A172 (cell line): ENCODE data around the gene SLC34A1. TPM values are rescaled to one million over a fixed set of nuclear protein-coding genes. Genes with fewer than 3 reads are reported as not detected.
A peak's percentile ranks its signal among the peaks of the same experiment; 100 is the strongest.

Experiments used
- DNase-seq: peaks from one replicate; pipeline ENCODE4 v3.0.0-alpha.2; 2015; ENCODE audit warnings: low spot score
- total RNA-seq: library from RNA; depleted of rRNA; stranded (reverse); fragments of >200 nt; shearing (Covaris generic); gene quantifications from 2 replicates; pipeline ENCODE4 v1.2.3, GENCODE V29; 2014

SLC34A1 gene
- total RNA-seq, 1 experiment from 2014 or later: 0.05 TPM

DNA sequence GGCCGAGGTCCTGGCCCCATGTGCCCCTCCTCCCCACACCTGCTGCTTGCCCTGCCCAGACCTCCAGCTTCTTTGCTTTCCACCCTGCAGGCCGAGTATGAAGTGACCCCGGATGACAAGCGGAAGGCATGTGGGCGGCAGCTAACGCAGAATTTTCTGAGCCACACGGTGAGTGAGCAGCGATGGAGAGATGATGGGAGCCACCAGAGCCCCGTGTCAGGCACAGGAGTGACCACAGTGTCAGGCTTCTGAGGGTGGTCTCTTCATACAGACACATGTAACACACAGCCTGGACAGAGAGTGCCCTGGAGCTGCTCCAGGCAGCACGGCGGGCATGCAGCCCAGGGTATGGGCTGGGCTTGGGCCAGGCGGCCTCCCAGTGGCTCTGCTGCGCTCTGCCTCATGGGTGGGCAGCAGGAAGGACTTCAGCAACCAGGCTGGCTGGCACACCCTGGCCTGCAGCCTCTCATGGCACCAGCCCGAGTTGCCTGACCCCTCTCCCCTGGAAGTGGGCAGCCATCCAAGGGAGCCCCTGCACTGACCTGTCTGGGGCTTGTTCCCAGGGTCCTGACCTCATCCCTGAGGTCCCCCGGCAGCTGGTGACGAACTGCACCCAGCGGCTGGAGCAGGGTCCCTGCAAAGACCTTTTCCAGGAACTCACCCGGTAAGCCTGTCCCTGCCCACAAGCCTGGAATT, 48.1 kb downstream of the SLC34A1 start:
- no peak for DNase-seq

GRCh38 chr5:177432839-177433657, 48.8 kb downstream of the SLC34A1 start:
- DNase-seq: no peak

DNA sequence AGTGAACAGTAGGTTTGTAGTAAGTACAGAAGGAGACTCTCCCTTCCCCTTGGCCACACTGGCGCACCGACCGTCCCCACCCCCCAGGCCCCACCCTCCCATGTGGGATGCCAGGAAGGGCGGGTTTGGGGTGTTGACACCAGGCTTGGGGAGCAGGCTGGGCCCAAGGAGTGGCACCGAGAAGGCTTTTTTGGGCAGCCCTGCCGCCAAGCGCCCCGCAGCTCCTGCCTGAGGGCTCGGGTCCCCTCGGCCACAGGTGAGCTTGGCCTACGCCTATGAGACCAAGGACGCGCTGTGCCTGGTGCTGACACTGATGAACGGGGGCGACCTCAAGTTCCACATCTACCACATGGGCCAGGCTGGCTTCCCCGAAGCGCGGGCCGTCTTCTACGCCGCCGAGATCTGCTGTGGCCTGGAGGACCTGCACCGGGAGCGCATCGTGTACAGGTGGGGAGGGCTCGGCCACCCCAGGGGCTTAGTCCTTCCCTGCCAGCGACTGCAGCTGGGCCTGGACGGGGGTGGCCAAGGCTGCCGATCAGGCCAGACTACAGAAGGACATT, 49.5 kb downstream of the SLC34A1 start:
- no peak for DNase-seq

- DNase-seq: peak; percentile 54
These were observed 50.2 kb downstream of the SLC34A1 start for GRCh38 chr5:177434437-177434836.

DNA sequence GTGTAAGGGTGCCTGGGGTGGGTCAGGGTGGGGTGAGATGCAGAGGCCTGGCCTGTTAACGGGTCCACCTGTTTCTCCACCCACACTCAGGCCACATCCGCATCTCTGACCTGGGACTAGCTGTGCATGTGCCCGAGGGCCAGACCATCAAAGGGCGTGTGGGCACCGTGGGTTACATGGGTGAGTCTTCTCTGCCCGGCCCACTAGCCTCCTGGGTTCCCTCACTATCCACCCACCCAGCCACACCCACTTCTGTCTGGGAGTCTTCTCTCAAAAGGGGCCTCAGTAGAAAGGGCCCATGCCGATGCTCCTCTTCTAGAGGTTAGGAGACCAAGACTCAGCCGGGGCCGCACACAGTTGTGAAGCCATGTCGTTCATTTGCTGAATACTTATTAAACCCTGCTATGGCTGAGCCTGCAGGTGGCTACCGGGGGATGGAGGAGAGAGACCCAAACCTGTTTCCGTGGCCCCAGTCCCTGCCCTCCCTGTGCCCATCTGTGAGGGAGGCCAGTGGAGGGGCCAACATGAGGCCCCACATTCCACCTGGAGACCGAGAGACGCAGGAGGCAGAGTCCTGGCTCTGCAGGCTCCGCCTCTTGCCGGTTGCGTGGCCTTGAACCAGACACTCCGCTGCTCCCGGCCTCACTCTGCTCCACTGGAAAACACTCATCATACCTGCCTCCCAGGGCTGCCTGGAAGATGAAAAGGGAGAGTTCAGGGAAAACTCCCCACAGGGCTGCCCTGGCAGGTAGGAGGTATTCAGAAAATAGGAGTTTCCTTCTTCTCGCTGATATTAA, 50.9 kb downstream of the SLC34A1 start:
- DNase-seq: no peak

DNA sequence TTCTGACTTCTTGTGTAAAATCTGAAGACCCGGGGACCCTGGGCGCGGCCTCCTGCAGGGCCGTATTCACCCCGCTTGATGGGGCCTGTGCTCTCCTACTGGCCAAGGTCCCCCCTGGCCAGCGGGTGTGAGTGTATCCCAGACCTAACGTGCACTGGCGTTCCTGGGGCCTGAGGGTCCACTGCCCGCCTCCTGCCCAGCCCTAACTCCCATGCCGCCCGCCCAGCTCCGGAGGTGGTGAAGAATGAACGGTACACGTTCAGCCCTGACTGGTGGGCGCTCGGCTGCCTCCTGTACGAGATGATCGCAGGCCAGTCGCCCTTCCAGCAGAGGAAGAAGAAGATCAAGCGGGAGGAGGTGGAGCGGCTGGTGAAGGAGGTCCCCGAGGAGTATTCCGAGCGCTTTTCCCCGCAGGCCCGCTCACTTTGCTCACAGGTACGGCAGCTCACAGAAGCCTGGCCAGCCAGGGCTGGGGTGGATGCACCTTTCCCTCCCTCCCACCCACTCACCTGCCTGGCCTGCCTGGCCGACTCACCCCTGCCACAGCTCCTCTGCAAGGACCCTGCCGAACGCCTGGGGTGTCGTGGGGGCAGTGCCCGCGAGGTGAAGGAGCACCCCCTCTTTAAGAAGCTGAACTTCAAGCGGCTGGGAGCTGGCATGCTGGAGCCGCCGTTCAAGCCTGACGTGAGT, 51.8 kb downstream of the SLC34A1 start:
- no peak for DNase-seq

GRCh38 chr5:177437623-177438022, 53.4 kb downstream of the SLC34A1 start:
- no peak for DNase-seq

DNA sequence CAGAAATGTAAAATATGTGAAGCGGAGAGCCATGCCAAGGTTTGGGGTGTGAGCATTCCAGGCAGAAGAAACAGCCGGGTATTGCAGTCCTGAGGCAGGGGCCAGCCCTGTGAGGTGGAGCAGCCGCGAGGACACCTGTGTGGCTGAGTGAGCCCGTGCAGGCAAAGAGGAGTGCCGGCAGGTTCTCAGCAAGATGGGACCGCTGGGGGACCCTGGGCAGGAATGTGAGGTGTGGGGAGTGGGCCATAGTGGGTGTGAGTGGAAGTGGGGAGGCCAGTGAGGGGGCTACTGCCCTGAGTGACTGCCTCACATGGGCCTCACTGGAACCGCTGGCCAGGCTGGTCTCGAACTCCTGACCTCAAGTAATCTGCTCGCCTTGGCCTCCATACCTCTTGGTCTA, 54.2 kb downstream of the SLC34A1 start:
- no peak for DNase-seq

GRCh38 chr5:177439518-177440053, 55.4 kb downstream of the SLC34A1 start:
- no peak for DNase-seq

- no peak for DNase-seq
These were observed 56.2 kb downstream of the SLC34A1 start for GRCh38 chr5:177440211-177440989.

GRCh38 chr5:177440990-177441780, 57.0 kb downstream of the SLC34A1 start:
- no peak for DNase-seq

DNA sequence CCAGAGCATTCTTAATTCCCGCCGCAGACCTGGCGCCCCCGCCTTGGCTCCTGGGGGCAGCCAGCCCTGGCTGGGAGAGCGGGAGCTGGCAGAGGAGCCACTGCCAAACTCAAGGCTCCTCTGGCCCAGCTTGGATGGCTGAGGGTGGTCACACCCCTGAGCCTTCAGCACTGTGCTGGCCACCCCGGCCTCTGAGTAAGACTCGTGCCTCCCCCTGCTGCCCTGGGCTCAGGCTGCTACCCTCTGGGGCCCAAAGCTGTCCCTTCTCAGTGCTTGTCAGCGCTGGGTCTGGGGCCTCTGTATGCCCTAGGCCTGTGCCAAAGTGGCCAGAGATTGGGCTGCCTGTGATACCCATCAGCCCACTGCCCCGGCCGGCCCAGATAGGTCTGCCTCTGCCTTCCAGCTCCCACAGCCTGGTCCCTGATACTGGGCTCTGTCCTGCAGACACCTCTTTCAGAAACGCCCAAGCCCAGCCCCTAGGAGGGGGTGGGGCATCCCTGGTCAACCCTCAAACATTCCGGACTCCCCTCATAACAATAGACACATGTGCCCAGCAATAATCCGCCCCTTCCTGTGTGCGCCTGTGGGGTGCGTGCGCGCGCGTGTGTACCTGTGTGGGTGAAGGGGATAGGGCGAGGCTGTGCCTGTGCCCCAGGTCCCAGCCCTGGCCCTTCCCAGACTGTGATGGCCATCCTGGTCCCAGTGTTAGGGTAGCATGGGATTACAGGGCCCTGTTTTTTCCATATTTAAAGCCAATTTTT, 58.0 kb downstream of the SLC34A1 start:
- DNase-seq: no peak

DNA sequence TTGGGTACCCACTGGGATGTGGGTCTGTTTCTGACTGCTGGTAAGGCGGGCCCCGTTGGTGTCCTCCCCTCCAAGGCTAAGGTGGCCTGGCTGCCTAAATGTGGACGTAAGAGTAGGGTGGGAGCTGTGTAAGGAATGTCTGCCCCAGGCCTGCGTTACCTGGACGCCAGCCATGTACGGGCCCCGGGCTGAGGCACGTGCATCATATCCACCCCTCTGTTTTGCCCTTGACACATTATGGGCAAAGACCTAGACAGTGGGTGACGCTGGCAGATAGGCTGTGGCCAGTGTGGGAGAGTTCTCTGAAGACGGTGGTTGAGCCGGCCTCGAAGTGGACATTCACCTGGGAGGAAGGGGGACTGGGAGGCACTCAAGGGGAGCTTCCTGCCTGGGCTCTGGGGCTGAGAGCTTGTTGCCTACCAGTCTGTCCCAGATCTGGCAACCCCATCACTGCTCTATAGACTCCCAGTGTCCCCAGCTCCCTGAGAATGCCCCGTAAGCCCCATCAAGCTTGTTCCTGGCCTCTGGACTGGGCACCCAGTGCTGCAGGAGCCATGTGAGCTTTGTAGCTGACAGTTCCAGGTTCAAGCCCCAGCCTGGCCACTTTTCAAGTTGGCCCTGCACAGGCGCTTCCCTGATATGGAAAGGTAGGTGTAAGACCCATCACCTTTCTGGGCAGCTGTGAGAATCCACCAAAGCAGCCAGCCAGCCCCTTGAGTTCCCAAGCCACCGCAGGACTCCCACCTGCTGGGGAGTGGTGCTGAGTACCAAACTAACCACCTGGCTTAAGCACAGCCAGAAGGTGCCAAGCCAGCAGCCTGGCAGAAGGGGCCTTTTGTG, 59.1 kb downstream of the SLC34A1 start:
- DNase-seq: no peak

DNA sequence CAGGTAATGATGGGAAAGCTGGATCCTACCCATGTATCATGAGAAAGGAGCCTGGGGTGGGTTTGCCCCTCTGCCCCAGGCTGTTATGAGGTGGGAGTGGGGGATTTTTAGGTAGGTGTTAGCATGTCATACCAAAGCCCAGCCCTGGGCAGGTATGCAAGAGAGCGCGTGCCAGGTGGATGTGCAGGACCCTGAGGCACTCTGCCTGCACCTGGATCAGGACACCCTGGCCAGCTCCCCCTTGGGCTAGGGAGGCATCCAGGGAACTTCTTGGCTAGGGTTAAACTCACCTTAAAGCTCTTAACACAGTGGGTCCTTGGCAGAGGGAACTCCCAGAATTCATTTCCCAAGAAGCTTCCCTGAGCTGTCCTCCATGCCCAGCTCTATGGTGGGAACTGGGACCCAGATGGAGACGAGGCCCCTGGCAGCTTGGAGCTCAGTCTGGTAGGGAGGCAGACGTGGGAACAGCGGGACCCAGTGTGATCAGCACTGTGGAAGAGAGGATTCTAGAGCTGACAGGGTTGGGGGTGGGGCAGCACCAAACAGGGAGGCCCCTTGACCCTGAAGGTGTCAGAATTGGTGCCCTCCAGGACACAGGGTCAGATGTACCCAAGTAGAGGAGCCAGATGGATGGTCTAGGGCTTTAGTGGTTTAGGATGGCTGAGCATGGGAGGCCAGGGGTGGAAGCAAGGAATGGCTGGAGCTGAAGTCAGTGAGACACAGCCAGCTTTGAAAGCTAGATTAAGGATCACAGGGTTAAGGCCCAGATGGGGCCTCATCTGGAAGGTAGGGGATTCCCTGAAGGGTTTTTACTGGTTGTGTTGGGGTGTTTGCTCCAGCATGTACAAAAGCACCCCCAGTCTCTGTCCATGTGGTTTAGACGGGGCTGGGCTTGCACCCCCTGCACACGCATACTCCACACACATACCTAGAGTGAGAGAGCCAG, 60.1 kb downstream of the SLC34A1 start:
- no peak for DNase-seq

GRCh38 chr5:177445052-177445916, 61.0 kb downstream of the SLC34A1 start:
- no peak for DNase-seq

GRCh38 chr5:177445917-177446199, 61.6 kb downstream of the SLC34A1 start:
- DNase-seq: no peak
